Stimulated activated CD4-positive, alpha-beta T cell treated with anti-CD3 and anti-CD28 coated beads, TNF-alpha, amount 100 ng/mL, for 1 hour (primary cell): ENCODE data around the gene PAN3.
A peak's percentile ranks its signal among the peaks of the same experiment; 100 is the strongest.
"Not testable (repeated sequence)": the region's sequence is repeated elsewhere in the genome, so short reads cannot be mapped to it uniquely, and the experiment has no call there.

Source experiments
- DNase-seq, 3 donors: peaks; one replicate each; pipeline ENCODE4 v3.0.0-alpha.2; 2020; ENCODE audit warnings: low read depth in 3 of 3, low spot score in 1 of 3

The PAN3 gene

DNA sequence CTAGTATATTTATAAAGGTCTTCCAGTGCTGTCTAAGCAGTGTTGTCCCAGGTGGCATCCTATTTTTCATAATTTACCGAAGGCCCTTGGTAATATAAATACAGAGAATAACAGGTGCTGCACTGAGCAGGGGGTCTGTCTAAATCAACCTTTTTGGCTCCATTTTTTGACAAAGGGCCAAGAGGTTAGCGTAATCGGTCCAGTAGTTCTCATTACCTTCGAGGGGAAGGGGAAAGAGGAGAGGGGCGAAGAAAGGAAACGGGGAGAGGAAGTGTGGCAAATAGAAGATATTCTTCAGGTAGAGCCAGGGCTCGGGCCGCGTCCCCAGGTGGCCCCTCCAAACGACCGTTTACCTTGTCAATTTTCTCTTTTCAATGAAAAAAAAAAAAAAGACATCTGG, 749 bp upstream of the PAN3 start:
- DNase-seq = no peak

- DNase-seq = peak; percentile 54 to 83 (median 70)
Measured at GRCh38 chr13:28138756-28139470, 568 bp downstream of the PAN3 start.

- DNase-seq = no peak
Measured at GRCh38 chr13:28140433-28141125, 2.2 kb downstream of the PAN3 start.

- not testable (repeated sequence) for DNase-seq
Measured at GRCh38 chr13:28141542-28141941, 3.2 kb downstream of the PAN3 start.

GRCh38 chr13:28145049-28145448, 6.7 kb downstream of the PAN3 start:
- no peak for DNase-seq

- no peak for DNase-seq
Measured at GRCh38 chr13:28147495-28147894, 9.2 kb downstream of the PAN3 start.

DNA sequence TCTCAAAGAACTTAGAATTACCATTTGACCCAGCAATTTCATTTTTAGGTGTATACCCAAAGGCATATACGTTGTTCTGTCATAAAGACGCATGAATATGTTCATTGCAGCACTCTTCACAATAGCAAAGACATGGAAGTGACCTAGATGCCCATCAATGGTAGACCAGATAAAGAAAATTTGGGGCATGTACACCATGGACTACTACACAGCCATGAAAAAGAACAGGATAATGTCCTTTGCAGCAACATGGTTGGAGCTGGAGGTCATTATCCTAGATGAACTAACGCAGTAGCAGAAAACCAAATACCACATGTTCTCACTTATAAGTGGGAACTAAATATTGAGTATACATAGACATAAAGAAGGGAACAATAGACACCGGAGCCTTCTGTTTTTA, 20.7 kb downstream of the PAN3 start:
- no peak for DNase-seq

DNA sequence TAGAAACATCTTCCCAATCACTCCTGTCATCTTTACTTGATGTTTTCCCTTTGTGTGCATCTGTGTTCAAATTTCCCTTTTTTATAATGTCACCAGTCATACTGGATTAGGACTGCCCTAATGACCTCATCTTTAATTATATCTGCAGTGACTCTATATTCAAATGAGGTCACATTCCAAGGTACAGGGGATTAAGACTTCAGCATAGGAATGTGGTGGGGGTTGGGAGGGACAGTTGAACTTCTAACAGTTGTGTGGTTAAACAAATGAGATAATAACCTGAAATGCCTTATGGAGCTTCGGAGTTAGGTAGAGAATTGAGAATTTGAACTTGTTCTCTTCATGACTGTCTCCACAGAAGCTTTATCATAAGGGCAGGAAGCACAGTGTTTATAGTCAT, 23.0 kb downstream of the PAN3 start:
- no peak for DNase-seq

DNA sequence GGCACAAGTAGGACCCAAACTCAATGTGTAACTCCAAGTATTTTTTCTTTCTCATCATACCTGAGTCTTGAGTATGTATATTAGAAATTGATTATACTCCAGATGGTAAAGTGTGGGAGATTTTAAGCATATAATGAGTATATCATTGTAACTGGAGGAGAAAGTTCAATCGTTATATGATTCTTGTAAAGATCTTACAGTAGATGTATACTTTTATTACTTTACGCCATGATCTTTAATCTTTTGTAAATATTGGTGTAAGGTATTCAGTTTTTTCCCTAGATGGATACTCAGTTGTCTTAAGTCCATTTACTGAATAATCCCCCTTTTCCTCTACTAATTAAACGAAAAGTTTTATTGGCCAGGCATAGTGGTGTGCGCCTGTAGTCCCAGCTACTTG, 25.2 kb downstream of the PAN3 start:
- DNase-seq = no peak

DNA sequence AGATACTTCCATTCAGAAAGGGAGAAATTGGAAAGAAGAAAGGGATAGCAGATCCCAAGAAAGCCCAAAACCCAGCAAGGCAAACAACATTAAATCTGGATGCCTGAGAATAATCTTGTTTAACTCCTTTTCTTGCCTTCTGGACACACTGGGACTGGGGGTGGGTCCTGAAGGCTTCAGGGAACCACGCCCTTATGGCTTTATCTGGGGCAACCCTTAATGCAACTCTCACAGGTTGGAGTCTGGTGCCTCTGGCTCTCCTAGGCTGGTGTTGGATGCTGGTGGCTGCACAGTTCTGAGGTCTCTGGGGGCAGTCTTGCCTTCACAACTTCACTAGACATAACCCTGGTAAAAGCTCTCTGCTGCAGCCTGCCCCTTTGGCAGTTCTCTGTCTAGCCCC, 27.9 kb downstream of the PAN3 start:
- DNase-seq = no peak

DNA sequence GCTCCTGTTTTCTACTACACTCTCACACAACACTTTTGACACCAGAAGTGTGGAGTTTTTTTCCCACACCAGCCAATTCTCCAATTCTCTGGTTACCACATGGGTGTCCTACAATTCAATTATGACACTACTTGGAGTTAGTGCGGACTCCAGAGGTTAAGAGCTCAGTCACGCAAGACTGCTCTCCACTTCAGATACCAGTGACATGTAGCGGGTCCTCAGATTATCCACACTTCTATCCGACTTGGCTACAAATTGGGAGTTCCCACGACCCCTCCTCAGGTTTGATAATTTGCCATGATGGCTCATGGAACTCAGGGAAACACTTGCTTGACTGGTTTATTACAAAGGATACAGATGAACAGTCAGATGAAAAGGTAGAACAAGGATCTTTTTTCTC, 32.9 kb downstream of the PAN3 start:
- DNase-seq = no peak

DNA sequence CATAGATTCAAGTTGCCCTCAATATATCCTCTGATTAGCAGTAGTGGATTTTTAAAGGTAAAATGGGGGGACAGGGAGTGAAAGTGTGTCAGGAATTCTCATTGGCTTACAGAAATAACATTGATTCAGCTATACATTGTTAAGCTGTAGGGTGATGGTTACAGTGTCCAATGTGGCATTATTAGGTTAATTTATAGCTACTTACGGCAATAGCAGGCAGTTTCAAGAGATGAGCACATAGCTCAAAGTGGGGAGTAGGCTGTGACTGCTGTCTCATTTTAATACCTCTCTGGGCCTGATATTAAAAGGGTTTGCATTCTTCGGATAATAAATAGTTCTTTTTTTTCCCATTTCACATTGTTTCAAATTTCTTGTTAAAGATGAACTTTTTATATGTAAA, 34.6 kb downstream of the PAN3 start:
- no peak for DNase-seq

DNA sequence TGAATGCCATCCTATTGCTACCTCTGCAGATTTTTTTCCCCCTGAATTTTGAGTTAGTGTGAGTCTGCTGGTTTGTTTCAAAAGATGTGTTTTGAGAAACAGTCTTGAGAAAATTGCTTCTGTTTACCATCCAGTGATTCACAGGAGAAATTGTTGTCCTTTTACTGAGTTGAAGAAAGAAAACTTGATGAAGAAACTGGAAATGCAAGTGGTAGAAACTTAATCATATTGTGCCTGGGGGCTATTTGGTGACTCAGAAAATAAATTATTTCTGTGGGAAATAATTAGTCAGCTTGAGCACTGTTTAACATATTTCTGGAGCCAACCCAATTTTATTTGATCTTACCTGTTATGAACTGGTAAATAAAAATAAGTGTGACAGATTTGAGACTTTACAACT, 35.4 kb downstream of the PAN3 start:
- no peak for DNase-seq

DNA sequence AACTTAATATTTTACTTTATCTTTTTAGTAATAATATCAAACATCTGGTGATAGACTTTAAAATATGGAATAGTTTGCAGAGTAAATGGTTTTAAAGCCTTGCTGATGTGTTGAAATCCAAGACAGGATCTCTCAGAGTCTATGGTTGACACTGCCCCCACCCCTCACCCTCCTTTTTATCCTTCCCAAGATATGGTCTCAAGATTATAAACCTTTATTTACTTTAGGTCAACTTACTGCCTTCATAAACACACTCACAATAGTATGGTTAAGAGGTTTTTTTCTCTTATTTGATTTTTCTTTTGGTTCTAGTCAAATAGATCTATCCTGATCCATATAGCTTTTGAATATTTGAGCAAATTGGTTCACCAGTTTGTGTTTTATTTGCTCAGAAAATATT, 39.0 kb downstream of the PAN3 start:
- no peak for DNase-seq

GRCh38 chr13:28177877-28178276, 39.5 kb downstream of the PAN3 start:
- no peak for DNase-seq

DNA sequence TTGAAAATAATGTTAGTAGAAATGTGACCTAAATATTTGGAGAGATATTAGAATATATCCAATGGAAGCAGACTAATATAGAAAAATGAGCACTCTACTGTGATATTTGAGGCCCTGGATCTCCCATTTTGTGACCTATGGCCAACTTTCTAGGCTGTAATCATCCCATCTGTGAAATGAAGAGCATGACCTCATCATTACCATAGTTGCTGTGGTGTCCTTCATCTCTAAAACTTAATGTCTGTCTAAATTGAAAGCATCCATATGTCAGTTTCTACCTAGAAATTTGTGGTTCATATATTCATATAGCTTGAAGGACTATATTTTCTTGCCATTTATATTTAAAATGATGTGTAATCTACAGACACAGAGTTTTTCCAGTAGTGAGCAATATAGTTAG, 41.6 kb downstream of the PAN3 start:
- no peak for DNase-seq

DNA sequence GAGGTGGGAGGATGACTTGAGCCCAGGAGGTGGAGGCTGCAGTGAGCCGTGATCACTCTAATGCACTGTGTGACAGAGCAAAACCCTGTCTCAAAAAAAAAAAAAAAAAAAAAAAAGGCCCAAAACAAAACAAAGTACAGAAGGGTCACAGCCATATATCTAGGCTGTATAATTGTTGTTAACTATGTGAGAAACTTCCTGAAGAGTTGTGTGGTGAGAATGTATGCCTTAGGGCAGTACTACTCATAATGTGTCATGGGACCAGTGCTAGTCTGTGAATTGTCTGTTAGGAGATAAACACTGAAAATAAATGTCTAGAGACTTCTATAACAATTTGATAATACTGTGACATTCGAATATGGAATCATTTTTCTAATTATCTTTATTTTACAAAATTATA, 43.1 kb downstream of the PAN3 start:
- no peak for DNase-seq

DNA sequence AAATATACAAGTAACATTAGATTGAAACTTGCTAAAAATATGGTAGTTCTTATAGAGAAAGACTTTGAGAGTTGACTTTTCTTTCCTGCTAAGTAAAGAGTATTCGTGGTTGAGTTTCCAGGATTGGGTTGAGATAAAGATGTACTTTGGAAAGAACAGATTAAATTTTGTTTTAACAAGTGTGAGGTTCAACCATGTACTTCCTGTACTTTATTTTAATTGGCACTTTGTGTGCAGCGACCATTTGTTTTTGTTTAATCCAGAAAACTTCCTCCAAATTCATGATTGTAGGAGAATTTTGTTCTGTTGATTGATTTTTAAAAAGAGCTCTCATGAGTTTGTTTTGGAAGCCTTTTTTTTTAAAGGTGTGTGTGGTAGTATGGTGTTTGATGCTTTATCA, 46.9 kb downstream of the PAN3 start:
- no peak for DNase-seq

DNA sequence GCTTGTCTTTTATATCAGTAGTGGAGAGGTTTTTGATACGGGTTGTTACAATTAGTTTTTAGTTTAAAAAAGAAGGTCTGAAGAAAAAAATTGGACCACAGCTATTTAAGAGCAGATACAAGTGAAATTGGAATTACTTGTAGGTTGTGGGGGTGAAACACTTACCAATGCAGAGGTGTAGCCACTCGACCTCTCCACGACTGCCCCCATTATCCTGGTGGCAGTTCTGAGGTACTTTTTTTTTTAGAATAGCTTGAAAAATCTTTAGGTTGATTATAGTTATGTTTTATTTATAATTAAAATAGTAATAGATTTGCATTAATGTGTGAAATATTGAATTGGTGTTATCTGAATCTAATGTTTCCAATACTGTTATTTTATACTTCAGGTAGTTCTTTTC, 60.7 kb downstream of the PAN3 start:
- DNase-seq = no peak

DNA sequence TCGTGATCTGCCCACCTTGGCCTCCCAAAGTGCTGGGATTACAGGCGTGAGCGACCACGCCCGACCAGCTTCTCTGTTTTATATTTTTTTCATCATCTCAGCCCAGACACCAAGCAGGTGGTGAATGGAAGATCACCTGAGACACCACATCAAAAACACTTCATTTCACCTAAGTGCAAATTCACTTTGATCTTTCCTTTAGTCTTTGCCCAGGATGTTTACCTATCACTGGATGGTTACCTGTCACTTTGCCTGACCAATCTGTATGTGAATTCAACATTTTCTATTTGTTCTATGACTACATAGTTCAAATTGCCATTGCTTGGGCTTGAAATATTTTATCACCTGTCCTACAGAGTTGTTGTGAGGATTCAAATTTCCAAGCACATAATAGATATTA, 65.7 kb downstream of the PAN3 start:
- DNase-seq = no peak

GRCh38 chr13:28204690-28205443, 66.5 kb downstream of the PAN3 start:
- no peak for DNase-seq

DNA sequence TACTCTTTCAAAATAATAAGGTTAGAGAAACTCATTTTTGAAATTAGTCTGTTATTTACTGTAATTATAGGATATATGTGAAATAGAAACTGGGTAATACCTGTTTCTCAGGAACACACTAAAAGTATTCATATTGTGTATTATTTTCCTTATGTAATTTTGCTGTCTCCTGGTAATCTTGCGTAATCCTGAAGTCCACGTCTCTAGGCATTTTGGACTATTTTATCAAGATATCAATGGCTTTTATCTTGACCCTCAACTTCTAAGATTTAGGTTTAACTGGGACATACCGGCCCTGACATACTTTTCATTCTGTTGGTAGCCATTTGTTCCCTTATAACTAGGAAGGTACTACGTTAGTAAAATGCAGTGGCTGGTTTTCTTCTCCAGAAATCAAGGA, 80.3 kb downstream of the PAN3 start:
- no peak for DNase-seq
